Fibroblast of mammary gland (primary cell): ENCODE measurements around the gene ZC3H15.
A peak's percentile ranks its signal among the peaks of the same experiment; 100 is the strongest.

Experiments used
- DNase-seq: peaks from one replicate; pipeline ENCODE4 v3.0.0-alpha.2; 2010; ENCODE audit warnings: low read depth
- H3K4me3 ChIP-seq: 2 replicates; pipeline ENCODE4 v1.5.1; 2011; ENCODE audit warnings: low read depth, mild to moderate bottlenecking, low read length, moderate library complexity; ENCODE audit not compliant: control insufficient read depth
- TF ChIP-seq, protein P1 (sequence below): conservative IDR thresholded peaks from 2 replicates; pipeline ENCODE4 v1.5.1; 2011; ENCODE audit warnings: low read depth, low read length, inconsistent platforms; ENCODE audit not compliant: control insufficient read depth, insufficient read depth

The ZC3H15 gene

DNA sequence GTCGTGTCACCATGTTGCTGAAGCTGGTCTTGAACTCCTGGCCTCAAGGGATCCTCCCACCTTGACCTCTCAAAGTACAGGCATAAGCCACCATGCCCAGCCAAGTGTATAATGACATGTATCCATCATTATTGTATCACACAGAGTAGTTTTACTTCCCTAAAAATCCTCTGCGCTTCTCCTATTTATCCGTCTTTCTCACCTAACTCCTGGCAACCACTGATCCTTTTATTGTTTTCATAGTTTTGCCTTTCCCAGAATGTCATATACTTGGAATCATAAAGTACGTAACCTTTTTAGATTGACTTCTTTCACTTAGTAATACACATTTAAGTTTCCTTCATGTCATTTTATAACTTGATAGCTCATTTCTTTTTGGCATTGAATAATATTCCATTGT is 51.0 kb downstream of the ZC3H15 start:
- no peak for DNase-seq
- TF ChIP-seq, protein P1, sequence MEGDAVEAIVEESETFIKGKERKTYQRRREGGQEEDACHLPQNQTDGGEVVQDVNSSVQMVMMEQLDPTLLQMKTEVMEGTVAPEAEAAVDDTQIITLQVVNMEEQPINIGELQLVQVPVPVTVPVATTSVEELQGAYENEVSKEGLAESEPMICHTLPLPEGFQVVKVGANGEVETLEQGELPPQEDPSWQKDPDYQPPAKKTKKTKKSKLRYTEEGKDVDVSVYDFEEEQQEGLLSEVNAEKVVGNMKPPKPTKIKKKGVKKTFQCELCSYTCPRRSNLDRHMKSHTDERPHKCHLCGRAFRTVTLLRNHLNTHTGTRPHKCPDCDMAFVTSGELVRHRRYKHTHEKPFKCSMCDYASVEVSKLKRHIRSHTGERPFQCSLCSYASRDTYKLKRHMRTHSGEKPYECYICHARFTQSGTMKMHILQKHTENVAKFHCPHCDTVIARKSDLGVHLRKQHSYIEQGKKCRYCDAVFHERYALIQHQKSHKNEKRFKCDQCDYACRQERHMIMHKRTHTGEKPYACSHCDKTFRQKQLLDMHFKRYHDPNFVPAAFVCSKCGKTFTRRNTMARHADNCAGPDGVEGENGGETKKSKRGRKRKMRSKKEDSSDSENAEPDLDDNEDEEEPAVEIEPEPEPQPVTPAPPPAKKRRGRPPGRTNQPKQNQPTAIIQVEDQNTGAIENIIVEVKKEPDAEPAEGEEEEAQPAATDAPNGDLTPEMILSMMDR: no peak
- H3K4me3 ChIP-seq: no peak overlapping the region

DNA sequence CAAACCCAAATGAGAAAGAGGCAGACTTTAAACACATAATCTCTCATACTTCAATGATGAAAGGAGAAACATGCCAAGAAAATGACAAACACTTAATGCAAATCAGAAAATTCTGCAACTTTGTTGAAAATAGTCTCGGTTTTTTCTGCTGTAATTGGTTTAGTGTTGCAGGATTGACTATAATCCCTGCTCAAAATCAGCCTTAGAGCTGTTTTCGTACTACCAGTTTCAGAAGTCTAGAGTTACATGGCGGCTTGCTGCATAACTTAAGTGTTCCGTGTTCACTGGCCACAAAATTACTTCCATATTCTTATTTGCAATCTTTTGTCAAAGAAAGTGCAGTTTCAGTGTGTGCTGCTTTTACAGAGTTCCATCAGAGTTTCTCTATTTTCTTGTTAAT is 54.9 kb downstream of the ZC3H15 start:
- H3K4me3 ChIP-seq: no peak overlapping the region
- TF ChIP-seq, protein P1: no peak
- peak; percentile 61 for DNase-seq

DNA sequence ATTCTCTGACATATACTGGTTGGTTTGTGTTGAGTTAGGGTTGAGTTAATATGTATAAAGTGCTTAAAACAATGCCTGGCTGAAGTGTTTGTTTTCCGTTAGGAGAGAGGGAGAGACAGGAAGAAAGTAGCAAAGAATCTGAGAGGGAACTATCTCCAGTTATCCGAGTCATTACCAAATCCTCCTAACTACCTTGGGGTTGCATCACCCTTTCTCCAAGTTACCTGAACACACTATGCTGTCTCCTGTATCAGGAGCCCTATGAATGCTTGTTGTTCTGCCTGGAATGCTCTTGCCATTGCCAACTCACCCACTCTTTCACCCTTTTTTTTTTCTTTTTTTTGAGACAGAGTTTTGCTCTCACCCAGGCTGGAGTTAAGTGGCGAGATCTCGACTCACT is 55.9 kb downstream of the ZC3H15 start:
- no peak overlapping the region for H3K4me3 ChIP-seq
- no peak for DNase-seq
- TF ChIP-seq, protein P1: no peak

DNA sequence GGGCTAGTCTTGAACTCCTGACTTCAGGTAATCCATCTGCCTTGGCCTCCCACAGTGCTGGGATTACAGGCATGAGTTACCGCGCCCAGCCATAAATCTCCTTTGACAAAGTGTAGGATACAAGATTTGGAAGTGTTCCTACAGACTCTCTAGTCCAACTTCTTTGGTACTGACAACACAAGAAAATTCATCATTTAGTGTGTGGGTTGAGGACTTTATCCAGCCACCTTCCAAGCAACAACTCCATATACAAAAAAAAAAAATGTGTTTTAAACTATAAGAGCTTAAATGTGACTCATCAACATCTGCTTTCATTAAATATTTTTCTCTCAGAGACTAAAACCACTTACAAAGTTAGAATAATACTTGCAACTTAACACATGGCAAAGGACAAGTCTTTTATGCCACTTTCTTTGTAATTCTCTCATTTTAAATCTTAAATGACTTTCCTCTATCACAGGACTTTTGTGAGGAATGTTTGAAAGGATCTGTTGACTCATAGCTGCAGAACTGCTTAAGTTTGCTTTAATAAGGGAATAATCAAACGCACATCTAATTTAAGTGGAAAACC is 57.6 kb downstream of the ZC3H15 start:
- TF ChIP-seq, protein P1: no peak
- peak; percentile 95 for DNase-seq
- peak overlapping the region; percentile 11 for H3K4me3 ChIP-seq

DNA sequence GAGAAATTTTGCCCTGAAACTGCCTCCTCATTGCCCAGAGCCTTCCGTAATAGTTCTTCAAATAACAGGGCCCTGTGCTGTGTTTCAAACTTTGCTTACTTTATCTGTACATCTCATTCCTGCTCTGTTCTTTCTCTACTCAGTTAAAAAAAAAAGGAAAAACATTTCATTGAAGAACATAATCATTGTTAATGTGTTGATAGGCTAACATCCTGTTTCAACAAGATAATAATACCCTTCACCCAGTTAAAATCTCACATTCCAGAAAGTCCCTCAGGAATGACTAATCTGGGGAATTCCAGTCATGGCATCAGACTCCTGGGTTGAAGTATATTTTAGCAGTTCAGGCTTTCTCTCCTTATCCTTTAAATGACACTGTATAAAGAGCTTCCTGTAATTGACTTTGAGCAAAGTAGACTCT is 58.2 kb downstream of the ZC3H15 start:
- TF ChIP-seq, protein P1: no peak
- DNase-seq: peak; percentile 87
- H3K4me3 ChIP-seq: peak overlapping the region; percentile 11

DNA sequence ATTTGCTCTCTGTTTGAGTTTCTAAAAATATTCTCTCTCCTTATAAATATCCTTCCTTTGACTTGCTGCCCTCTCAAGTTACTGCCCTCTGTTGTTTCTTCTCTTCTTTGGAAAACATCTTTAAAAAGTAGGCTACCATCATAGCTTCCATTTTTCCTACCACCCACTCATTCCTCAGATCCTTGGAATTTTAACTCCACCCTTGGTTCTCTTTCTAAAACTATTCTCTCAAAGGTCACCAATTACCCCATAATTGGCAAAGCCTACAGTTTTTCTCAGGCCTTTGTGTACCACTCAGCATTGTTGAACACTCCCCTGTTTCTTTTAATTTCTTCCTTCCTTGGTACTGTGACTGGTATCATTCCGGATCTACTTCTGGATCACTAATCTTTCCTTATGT is 60.8 kb downstream of the ZC3H15 start:
- H3K4me3 ChIP-seq: no peak overlapping the region
- TF ChIP-seq, protein P1: no peak
- DNase-seq: peak; percentile 56
